Melanocyte of skin (primary cell): ENCODE data around the gene ATP11A. TPM values are rescaled to one million over a fixed set of nuclear protein-coding genes. Genes with fewer than 3 reads are reported as not detected.

Source experiments
- total RNA-seq, 2 donors: library from RNA; depleted of rRNA; stranded (reverse); fragments of >200 nt; gene quantifications; 2 replicates each; pipeline ENCODE4 v1.2.3, GENCODE V29; 2012

The ATP11A gene
- 10 to 100 TPM; 11.4 to 14.0 TPM for total RNA-seq

DNA sequence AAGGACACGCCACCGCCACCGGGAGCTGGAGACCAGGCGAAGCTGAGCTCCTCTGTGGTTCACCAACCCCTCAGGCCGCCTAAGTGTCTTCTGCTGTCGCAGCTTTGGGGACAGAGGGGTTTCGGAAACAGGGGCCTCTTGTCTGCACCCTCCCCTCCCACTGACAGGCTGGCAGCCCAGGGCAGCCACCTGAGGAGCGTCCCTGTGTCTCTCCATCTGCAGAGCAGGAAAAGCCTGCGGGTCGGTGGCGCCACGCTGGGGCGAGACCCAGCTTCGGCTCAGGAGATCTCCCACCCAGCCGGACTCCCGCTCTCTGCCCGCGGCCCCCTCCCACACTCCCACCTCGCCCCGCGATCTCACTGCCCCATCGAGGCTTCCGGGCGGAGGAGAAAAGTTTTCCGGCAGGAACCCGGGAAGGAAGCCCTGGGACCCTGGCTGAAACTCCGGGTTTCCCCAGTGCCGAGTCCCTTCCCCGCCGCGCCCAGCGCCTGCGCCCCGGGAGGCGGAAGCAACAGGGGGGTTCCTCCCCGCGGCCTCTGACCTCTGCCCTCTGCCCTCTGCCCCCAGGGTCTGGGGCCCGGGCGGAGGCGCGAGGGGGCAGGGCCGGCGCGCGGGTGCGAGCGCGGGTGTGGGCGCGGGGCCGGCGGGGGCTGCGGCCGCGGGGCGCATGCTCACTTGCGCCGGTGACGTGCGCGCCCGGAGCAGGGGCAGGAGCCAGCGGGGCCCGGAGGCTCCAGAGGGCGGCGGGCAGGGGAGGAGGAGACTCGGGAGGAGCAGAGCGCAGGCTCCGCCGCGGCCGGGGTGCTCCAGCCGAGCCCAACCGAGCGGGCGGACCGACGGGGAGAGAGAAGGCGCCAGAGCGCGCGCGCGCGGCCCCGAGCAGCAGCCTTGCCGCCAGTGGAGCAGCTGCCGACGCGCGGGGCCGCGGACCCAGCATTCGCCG, at the start of gene ATP11A:
Gene ATP11A, plus strand, starts transcription at position 736 of the 943 bp plus-strand sequence. CDS start 379 bp downstream, outside the sequence.

Other genes starting within 250 kb of the ATP11A start
- gene TUBGCP3, start 101.9 kb upstream of the ATP11A start, total RNA-seq = 10 to 100 TPM; 18.9 to 26.0 TPM